Measurements from ENCODE around the gene TNS1.
"Not testable (repeated sequence)": the region's sequence is repeated elsewhere in the genome, so short reads cannot be mapped to it uniquely, and the experiment has no call there.

TNS1 gene

GRCh38 chr2:217823626-217824025 lies 179.2 kb downstream of the TNS1 start:
- no peak for DNase-seq

DNA sequence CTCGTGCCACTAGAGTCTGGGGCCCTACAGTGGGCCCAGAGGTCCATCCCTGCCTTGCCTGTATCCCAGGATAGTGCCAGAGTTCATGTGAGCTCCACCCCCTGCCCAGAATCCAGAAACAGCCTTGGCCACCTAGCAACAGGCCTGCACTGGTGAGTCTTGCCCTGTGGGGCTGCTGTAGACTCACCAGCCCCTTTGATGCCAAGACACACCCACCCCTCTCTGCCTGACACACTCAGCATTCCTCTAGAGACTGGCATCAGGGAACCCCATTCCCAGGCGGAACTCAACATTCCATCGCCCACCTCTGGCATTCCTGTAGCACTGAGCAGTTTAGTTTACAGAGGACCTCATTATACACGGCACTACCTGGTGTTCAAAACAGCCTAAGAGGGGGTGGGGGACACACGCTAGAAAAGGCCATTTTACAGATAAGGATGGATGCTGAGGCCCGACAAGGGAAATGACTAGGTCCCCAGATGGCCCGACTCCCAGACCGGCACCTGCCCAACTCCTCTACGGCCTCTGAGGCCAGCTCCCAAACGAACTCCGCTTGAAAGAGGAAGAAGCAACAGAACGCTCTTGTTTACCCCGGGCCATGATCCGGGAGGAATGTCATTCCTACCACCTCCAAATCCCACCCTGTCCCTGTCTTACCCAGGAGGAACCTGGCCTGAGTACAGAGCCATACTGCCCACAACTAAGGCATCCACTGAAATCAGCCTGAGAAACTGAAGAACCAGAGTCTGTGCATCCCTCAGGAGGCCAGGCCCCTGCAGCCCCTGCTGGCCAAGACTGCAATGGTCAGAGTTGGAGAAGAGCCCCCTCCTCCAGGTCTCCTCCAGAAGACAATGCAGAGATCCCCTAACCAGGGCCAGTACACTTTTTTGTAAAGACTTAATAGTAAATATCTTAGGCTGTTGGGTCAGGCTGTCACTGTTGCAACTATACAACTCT lies 180.2 kb downstream of the TNS1 start:
- DNase-seq = no peak

DNA sequence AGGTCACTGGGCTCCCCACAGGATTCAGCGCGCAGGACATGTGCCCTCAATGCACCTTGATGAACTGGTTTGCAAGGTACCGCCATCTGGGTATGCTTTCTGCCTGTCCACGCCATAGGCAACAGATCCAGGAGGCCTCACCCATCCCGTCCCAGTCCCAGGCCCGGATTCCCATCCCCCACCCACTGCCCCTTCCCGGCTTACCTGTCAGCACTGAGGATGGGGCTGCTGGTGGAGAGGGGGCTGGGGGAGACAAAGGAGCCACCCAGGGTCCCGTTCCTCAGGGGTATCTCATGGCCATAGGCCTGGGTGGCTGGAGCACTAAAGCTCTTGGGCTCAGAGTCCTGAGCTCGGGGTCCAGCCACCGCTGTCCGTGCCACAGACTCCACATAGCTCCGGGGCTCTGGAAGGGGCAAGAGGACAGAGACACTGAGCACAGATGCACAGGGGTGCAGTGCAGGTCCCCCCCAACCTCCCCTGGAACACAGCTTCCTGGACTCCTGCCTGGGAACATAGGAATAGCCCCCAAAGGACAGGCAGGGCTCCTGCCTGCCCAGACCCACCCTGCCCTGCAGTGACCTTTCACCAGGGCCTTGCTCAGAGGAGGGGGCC lies 181.2 kb downstream of the TNS1 start:
- DNase-seq = no peak

DNA sequence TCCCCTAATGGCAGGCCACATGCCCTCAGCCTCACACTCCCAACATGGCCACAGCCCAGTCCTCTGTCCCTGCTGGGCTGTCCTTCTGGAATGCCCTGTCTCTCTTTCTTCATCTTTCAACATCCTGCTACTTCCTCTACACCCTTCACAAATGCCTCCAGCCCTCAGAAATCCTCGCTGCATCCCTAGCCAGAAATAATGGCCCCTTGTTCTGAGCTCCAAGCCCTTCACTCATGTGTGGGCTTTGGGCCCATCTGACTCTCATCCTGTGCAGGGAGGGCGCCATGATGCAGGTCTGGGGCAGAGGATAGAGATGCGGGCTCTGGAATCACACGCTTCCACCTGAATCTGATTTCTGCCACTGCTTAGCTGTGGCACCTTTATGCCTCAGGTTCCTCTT lies 181.9 kb downstream of the TNS1 start:
- DNase-seq = no peak

- DNase-seq = no peak
Measured at GRCh38 chr2:217820091-217820819, 182.5 kb downstream of the TNS1 start.

DNA sequence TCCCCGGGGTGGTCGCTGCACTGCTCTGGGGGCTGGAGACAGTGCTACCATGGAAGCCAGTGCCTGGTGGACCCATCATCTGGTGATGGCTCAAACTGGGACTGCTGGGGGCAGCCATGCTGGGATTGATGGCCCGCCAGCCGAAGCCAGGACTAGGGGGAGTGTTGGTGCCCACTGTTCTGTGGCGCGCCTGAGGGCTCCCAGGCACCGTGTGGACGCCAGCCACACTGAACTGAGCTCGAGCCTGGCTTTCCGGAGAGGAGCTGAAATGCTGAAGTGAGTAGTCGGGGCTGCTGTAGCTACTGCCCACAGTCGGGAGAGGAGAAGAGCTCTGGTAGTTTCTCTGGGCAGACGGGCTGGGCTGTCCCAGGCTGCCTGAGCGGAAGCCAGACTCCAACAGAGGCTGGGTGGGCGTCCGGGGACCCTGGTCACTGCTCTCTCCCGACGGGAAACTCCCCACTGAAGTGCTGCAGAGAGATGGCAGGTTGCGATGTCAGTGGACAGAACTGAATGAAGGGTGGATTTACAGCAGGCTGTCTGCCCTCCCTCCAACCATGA lies 184.4 kb downstream of the TNS1 start:
- no peak for DNase-seq

DNA sequence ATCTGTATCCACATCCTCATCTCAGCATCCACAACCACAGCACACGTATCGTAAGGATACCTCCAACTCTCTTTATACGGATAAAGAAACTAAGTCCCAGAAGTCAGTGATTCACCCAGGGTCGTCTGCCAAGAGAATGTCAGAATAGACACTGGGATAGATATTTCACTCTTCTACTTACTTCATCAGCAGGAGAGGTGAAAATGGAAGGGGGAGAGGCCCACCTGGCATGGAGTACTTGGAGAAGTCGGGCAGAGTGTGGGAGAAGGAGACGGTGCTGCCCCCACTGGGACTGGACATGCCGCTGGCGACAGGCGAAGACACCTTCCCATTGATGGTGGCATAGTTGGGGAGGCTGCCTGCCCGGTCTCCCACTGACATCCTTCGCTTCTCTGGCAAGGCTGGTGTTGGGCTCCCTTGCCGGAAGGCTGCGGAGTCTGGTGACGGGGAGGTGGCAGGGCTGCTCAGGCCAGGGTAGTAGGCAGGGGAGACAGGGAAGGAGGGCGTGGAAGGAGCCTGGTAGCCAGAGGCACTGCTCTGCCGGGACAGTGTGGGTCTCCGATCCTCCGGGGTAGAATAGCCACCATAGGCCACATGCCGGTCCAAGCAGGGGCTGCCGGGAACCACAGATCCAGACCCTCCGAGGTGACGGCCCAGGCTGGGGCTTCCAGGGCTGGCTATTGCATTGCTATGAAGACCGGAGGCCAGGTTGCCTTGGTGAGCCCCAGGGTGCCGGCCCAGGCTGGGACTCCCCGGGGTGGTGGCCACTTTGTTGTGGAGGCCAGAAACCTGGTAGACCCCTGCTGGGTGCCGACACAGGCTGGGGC lies 185.1 kb downstream of the TNS1 start:
- no peak for DNase-seq

DNA sequence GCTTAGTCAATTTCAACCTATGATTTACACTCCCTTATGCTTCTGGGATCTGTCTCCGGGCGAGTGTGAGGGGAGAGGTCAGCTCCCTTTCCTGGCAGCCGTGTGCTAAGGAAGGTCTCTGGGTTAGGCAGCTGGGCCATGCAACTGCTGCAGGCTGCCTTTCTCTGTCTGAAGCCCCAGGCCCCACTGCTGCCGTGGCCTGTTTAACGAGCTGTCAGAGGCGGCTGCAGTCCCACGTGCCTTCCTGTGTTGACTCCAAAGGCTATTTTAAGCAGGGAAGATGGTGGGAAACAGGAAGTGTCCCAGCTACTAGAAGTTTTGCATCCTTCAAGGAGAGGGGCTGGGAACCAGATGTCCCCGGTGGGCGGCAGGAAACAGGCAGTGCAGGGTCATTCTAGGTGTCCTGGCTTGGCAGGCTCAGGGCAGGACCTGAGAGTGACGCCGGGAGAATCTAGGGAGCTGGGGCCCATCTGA lies 186.4 kb downstream of the TNS1 start:
- DNase-seq = no peak

DNA sequence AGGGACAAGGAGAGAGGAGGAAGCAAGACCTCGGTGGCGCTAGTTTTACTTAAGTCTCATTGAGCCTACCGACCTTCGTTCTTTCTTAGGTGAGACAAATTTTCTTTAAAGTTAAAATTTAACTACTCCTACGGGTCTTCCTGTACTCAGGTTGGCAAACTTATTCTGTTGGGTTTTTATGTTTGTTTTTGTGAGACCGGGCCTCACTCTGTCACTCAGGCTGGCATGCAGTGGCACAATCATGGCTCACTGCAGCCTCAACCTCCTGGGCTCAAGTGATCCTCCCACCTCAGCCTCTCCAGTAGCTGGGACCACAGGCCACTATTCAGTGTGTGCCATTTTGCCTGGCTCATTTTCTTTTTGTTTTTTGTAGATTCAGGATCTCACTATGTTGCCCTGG lies 189.0 kb downstream of the TNS1 start:
- no peak for DNase-seq

GRCh38 chr2:217812170-217812569 lies 190.6 kb downstream of the TNS1 start:
- DNase-seq = no peak

DNA sequence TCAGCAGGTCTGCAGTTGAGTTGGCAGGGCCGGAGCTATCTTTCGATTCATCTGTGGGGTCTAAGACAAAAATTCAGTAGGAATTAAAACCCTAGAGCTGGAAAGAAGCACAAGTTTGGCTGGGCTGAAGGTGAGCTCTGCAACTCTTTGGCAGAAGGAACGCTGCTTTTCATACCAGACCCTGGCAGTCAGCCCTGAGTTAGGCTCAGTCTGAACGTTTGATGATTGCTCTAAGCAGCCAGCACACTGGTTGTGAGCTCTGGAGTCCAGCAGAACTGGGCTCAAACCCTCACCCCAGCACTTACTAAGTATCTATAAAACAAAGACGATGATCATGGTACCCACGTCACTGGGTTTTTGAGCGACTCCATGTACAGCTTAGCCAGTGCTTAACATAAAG lies 192.5 kb downstream of the TNS1 start:
- no peak for DNase-seq

- no peak for DNase-seq
Measured at GRCh38 chr2:217809736-217810135, 193.1 kb downstream of the TNS1 start.

DNA sequence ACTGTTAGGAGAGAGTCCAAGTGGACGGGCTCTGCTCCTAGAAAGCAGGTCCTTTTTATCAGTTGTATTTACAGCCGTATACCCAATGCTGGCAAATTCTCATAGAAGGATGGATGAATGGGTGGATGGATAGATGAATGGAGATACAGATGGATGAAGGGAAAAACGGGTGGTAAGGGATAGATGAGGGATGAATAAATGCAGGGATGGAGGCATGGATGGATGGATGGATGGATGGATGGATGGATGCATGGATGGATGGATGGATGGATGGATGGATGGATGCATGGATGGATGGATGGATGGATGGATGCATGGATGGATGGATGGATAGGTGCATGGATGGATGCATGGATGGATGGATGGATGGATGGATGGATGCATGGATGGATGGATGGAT lies 193.8 kb downstream of the TNS1 start:
- not testable (repeated sequence) for DNase-seq

GRCh38 chr2:217808326-217808725 lies 194.5 kb downstream of the TNS1 start:
- no peak for DNase-seq

- no peak for DNase-seq
Measured at GRCh38 chr2:217807753-217808152, 195.0 kb downstream of the TNS1 start.

DNA sequence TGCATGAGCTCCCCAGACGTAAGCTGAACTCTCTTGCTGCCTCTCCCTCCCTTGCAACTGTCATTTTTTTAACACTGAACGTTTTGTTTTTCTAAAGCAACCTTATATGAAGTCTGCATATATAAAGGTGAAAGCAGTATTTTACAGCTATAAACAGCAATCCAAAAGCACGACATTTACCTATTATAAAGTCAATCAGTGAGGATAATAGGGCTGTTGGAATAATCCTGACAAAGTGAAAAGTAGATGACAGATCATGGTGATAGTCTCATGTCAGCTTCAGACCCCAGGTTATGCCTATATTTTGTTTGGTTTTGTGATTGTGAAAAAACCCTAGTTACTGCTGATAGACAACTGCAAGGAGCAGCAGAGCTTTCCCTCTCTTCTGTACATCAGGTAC lies 195.8 kb downstream of the TNS1 start:
- no peak for DNase-seq

GRCh38 chr2:217806482-217806765 lies 196.4 kb downstream of the TNS1 start:
- DNase-seq = no peak

DNA sequence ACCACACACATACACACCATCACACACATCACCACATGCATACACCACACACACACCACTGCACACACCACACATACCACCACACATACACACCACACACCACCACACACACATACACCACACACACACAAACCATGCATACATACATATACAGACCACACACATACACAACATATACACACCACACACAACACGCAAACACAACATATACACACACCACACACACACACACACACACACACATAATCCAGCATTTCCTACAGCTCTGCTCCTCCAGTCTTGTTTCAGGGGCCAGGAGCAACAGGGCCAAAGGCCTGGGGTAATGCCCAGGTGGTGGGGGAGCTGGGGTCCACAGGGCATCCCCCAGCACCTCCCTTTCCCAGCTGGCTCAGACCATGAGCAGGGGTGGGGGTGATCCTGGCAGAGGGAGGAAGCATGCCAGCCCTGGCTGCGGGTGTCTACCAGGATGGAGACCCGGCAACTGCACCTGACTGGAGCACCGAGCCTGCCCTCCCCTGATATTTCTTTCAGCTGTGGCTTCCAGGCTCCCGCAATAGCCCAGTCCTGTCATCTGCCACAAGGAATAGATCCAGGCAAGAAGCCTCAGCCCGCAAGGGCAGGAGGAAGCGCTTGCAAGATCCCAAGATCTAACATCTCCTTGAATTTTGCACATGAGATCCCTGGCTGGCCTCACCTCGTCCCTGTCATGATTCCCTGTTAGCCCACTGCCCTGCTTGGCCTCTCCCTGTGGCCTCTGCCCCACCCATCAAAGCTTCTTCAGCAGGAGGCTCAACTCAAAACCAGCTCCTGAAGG lies 196.9 kb downstream of the TNS1 start:
- no peak for DNase-seq

DNA sequence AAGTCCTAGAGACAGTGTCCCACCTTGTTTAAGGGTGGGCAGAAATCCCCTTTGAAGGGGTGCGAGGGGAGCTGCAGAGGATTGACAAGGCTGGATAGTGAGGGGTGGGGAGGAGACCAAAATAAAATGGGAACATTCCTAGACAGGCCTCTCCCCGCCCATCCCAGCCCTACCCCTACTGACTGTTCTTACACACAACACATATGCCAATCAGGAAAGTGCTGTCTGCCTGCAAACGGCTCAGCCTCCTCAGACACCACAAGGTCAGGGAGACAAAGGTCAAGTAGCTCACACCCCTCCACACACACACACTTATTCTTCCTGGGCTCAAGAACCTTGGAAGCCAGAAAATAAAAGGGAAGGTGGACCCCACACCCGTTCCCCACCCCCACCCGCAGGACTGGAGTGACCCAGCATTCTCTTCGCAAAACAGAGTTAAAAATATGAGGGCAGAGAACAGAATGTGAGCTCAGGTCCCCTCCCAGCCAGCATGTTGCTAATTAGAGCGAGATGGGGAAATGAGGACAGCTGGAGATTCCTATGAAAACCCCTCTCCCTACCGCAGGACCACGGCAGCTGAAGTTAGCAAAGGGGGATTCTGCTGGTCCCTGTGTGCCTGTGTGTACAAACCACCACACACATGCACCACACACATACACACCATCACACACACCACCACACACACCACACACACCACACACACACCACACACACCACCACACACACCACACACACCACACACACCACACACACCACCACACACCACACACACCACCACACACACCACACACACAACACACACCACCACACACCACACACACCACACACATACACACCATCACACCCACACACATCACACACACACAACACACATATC lies 197.8 kb downstream of the TNS1 start:
- DNase-seq = no peak

DNA sequence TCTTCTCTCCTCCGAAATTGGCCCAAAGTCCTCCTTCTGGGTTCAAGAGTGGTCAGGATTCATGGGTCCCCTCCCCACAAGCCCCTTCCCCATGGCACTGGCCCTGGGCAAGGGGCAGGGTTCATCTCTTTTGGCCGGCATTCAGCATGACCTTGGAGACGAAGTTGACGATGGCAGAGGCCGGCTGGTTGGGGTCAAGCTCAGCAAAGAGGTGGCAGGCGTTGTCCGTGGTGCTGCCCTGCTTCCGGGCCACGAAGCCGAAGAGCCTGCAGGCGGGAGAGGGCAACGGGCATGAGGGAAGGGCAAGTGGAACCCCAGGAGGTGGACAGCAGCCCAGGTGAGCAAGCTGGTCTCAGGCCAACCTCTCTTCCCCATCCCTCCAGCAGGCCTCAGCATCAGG lies 198.5 kb downstream of the TNS1 start:
- DNase-seq = no peak

- no peak for DNase-seq
Measured at GRCh38 chr2:217803653-217803960, 199.2 kb downstream of the TNS1 start.

Data from NCI-H2081 (cell line).